Mesendoderm (in vitro differentiated cells): Measurements from ENCODE around the gene TSPAN6. TPM values are rescaled to one million over a fixed set of nuclear protein-coding genes. Genes with fewer than 3 reads are reported as not detected.

ENCODE experiments used
- DNase-seq: peaks from one replicate; pipeline ENCODE4 v3.0.0; 2013
- H2AK5ac ChIP-seq: 2 replicates; pipeline ENCODE4 v1.6.1; 2013; ENCODE audit warnings: low read length, inconsistent platforms
- H2BK120ac ChIP-seq: 2 replicates; pipeline ENCODE4 v1.6.1; 2013; ENCODE audit warnings: low read depth, mild to moderate bottlenecking, low read length, moderate library complexity, mixed read lengths
- H2BK15ac ChIP-seq: replicated peaks from 2 replicates; pipeline ENCODE4 v1.6.1; 2013; ENCODE audit warnings: low read depth, mild to moderate bottlenecking, moderate library complexity
- H2BK5ac ChIP-seq: 2 replicates; pipeline ENCODE4 v1.6.1; 2013; ENCODE audit warnings: low read length, inconsistent platforms
- H3K18ac ChIP-seq: 2 replicates; pipeline ENCODE4 v1.6.1; 2013; ENCODE audit warnings: mild to moderate bottlenecking, low read length, mixed read lengths
- H3K23ac ChIP-seq: one replicate; pipeline ENCODE4 v1.6.1; 2013; ENCODE audit warnings: low read length
- H3K27ac ChIP-seq: 2 replicates; pipeline ENCODE4 v1.5.1; 2013; ENCODE audit warnings: low read depth, mild to moderate bottlenecking, inconsistent platforms, low read length, moderate library complexity
- H3K27me3 ChIP-seq: 2 replicates; pipeline ENCODE4 v1.6.1; 2013; ENCODE audit warnings: low read length, control low read depth, mild to moderate bottlenecking, inconsistent platforms; ENCODE audit not compliant: insufficient read depth, poor library complexity
- H3K36me3 ChIP-seq: 2 replicates; pipeline ENCODE4 v1.6.1; 2013; ENCODE audit warnings: low read length, inconsistent platforms; ENCODE audit not compliant: control insufficient read depth, insufficient read depth
- H3K4ac ChIP-seq: one replicate; pipeline ENCODE4 v1.6.1; 2013; ENCODE audit warnings: low read depth, mild to moderate bottlenecking, low read length, moderate library complexity
- H3K4me1 ChIP-seq: 2 replicates; pipeline ENCODE4 v1.6.1; 2013; ENCODE audit warnings: low read depth, low read length, inconsistent platforms; ENCODE audit not compliant: control insufficient read depth
- H3K4me2 ChIP-seq: 2 replicates; pipeline ENCODE4 v1.6.1; 2013; ENCODE audit warnings: low read length
- H3K4me3 ChIP-seq: 2 replicates; pipeline ENCODE4 v1.5.1; 2013; ENCODE audit warnings: mild to moderate bottlenecking, low read length
- H3K56ac ChIP-seq: one replicate; pipeline ENCODE4 v1.6.1; 2013; ENCODE audit warnings: low read length
- H3K79me1 ChIP-seq: 2 replicates; pipeline ENCODE4 v1.6.1; 2013; ENCODE audit warnings: low read length, inconsistent platforms
- H3K79me2 ChIP-seq: 2 replicates; pipeline ENCODE4 v1.6.1; 2013; ENCODE audit warnings: mild to moderate bottlenecking, low read length; ENCODE audit not compliant: control insufficient read depth, insufficient read depth
- H3K9ac ChIP-seq: 2 replicates; pipeline ENCODE4 v1.6.1; 2013; ENCODE audit warnings: low read length, inconsistent platforms
- H4K5ac ChIP-seq: one replicate; pipeline ENCODE4 v1.6.1; 2013; ENCODE audit warnings: low read length
- H4K8ac ChIP-seq: one replicate; pipeline ENCODE4 v1.6.1; 2013; ENCODE audit warnings: low read depth, mild to moderate bottlenecking, control low read depth, low read length, moderate library complexity
- whole genome bisulfite sequencing: extraction: QIAGEN DNeasy Blood & Tissue Kit; methylation state at CpG from one replicate; pipeline ENCODE4 v1.1.7; 2013; ENCODE audit warnings: low lambda C conversion rate, missing lambda C conversion rate; ENCODE audit not compliant: insufficient coverage; ENCODE audit errors: extremely low coverage; 5-methylcytosine and 5-hydroxymethylcytosine counted together
- polyA plus RNA-seq, 2 experiments: library from polyadenylated mRNA; stranded (reverse); fragments of 200-250 nt; gene quantifications; one replicate each; pipeline ENCODE4 v1.2.3, GENCODE V29; 2013

TSPAN6 gene
- polyA plus RNA-seq (2013, experiment 1 of 2): 54.6 TPM
- 53.8 TPM for polyA plus RNA-seq (2013, experiment 2 of 2)

- Histone ChIP-seq H2BK5ac (no peak within 1 kb of the TSS), H2AK5ac (no peak within 1 kb of the TSS), H3K9ac (peak within 1 kb of the TSS; percentile 79), H3K4me1 (no peaks in the 10 kb centered on the region), H3K4ac (peak within 1 kb of the TSS; percentile 37), H3K79me1 (no peaks in the 10 kb centered on the region), H3K56ac (peak within 1 kb of the TSS; percentile 82), H3K18ac (peak within 1 kb of the TSS; percentile 97), H3K4me2 (peak within 1 kb of the TSS; percentile 48), H3K4me3 (peak within 1 kb of the TSS; percentile 72), H3K27me3 (no peaks in the 10 kb centered on the region), H2BK120ac (no peak within 1 kb of the TSS), H2BK15ac (no peak within 1 kb of the TSS), H3K36me3 (no peaks in the 10 kb centered on the region), H4K5ac (no peak within 1 kb of the TSS), H4K8ac (peak within 1 kb of the TSS; percentile 93), H3K27ac (peak within 1 kb of the TSS; percentile 49), H3K23ac (peak within 1 kb of the TSS; percentile 24), H3K79me2 (no peaks in the 10 kb centered on the region)
- WGBS: no CpG with 5 or more reads among the region's 51 CpGs
- peak; percentile 91 for DNase-seq
Measured at GRCh38 chrX:100636321-100636991, at the start of gene TSPAN6. Gene TSPAN6 (minus strand): TSS chrX:100636806. CDS start chrX:100636694, 112 bp downstream.

GRCh38 chrX:100685997-100686305 lies 49.3 kb upstream of the TSPAN6 start:
- Histone ChIP-seq H3K36me3 (no peaks in the 10 kb centered on the region), H3K56ac (no peak overlapping the region), H4K5ac (no peak overlapping the region), H2BK5ac (no peak overlapping the region), H3K4me2 (no peak overlapping the region), H3K4me1 (no peaks in the 10 kb centered on the region), H3K79me1 (no peaks in the 10 kb centered on the region), H3K27ac (no peak overlapping the region), H3K9ac (no peak overlapping the region), H2AK5ac (no peak overlapping the region), H3K27me3 (no peaks in the 10 kb centered on the region), H2BK120ac (no peak overlapping the region), H3K23ac (no peak overlapping the region), H3K18ac (no peak overlapping the region), H3K4ac (no peak overlapping the region), H3K4me3 (no peak overlapping the region), H2BK15ac (no peak overlapping the region), H3K79me2 (no peaks in the 10 kb centered on the region), H4K8ac (no peak overlapping the region)
- WGBS: no CpG with 5 or more reads among the region's 1 CpG
- DNase-seq: no peak

- Histone ChIP-seq H3K79me1 (no peaks in the 10 kb centered on the region), H2BK120ac (no peak overlapping the region), H3K56ac (no peak overlapping the region), H4K8ac (no peak overlapping the region), H3K79me2 (no peaks in the 10 kb centered on the region), H3K23ac (no peak overlapping the region), H4K5ac (no peak overlapping the region), H3K4me1 (no peaks in the 10 kb centered on the region), H2AK5ac (no peak overlapping the region), H3K9ac (no peak overlapping the region), H3K36me3 (no peaks in the 10 kb centered on the region), H3K27me3 (no peaks in the 10 kb centered on the region), H3K27ac (no peak overlapping the region), H2BK15ac (no peak overlapping the region), H2BK5ac (no peak overlapping the region), H3K18ac (no peak overlapping the region), H3K4me3 (no peak overlapping the region), H3K4ac (no peak overlapping the region), H3K4me2 (no peak overlapping the region)
- no CpG with 5 or more reads among the region's 5 CpGs for WGBS
- peak; percentile 82 for DNase-seq
Measured at GRCh38 chrX:100685284-100685996, 48.8 kb upstream of the TSPAN6 start.

DNA sequence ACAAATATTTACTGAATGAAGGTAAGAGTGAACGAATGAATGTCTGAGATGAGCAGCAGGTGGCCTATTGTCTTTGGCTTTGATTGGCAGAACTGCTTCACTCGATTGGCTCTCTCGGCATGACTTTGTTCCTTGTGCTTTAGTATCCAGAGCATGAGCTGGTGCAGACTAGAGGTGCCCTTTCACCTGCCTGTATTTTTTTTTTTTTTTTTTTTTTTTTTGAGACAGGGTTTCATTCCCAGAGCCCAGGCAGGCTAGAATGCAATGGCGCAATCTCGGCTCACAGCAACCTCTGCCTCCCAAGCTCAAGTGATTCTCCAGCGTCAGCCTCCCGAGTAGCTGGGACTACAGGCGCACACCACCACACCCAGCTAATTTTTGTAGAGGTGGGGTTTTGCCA lies 46.3 kb upstream of the TSPAN6 start:
- WGBS: no CpG with 5 or more reads among the region's 8 CpGs
- Histone ChIP-seq H3K4me2 (no peak overlapping the region), H3K56ac (no peak overlapping the region), H3K27ac (no peak overlapping the region), H2BK15ac (no peak overlapping the region), H3K27me3 (no peaks in the 10 kb centered on the region), H3K36me3 (no peaks in the 10 kb centered on the region), H3K23ac (no peak overlapping the region), H2AK5ac (no peak overlapping the region), H3K18ac (no peak overlapping the region), H3K4me1 (no peaks in the 10 kb centered on the region), H2BK120ac (no peak overlapping the region), H3K4ac (no peak overlapping the region), H3K79me1 (no peaks in the 10 kb centered on the region), H2BK5ac (no peak overlapping the region), H4K8ac (no peak overlapping the region), H3K9ac (no peak overlapping the region), H4K5ac (no peak overlapping the region), H3K79me2 (no peaks in the 10 kb centered on the region), H3K4me3 (no peak overlapping the region)
- DNase-seq: no peak

- Histone ChIP-seq H3K56ac (no peak overlapping the region), H2BK120ac (no peak overlapping the region), H3K4ac (no peak overlapping the region), H4K5ac (no peak overlapping the region), H3K4me1 (no peaks in the 10 kb centered on the region), H3K18ac (no peak overlapping the region), H3K4me3 (no peak overlapping the region), H2AK5ac (no peak overlapping the region), H3K79me1 (no peaks in the 10 kb centered on the region), H3K9ac (no peak overlapping the region), H3K4me2 (no peak overlapping the region), H3K27ac (no peak overlapping the region), H2BK15ac (no peak overlapping the region), H3K23ac (no peak overlapping the region), H3K27me3 (no peaks in the 10 kb centered on the region), H3K36me3 (no peaks in the 10 kb centered on the region), H2BK5ac (no peak overlapping the region), H3K79me2 (no peaks in the 10 kb centered on the region), H4K8ac (no peak overlapping the region)
- no peak for DNase-seq
- no CpG with 5 or more reads among the region's 3 CpGs for WGBS
Measured at GRCh38 chrX:100681599-100681998, 45.0 kb upstream of the TSPAN6 start.
